ENCODE measurements around the gene PTGFRN. TPM values are rescaled to one million over a fixed set of nuclear protein-coding genes. Genes with fewer than 3 reads are reported as not detected.

Gene PTGFRN
- total RNA-seq, 1 donor from 2014 or later, result 75.8 TPM

DNA sequence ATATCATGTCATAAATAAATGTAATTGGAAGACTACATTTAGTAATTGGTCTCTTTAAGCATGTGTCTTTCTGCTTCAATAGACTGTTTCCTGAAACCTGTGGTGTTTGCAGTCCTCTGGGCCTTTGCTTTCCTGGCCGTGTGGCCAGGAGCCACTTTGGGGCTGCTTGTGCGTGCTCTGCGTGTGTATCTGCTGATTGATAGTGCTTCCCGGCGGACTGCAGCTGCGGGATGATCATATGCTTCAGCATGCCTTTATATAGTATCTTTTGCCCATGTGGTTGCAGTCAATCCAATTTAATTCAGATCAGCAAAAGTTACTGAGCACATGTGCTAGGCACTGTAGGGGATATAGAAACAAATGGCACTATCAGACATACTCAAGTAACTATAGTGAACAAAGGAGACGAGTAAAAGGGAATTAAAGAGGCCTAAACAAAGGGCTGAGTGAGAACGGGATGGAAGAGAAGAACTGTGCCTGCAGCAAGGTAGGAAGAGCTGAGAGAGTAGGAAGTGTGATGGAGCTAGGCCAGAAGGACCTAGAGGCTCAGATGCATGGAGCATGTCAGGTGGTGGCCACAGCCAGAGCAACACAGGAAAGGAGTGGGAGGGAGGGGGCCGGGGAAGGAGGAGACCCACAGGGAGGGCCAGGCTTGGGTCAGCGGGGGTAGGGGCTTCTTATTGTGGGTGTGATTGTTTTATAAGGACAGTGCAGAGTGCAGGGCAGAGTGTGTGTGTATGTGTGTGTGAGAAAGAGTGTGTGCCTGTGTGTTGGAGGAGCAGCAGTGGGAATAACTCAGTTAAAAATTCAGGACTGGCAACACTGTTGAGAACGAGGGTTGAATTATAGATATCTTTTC lies 123.2 kb downstream of the PTGFRN start:
- DNase-seq (ENCODE audit: low spot score), result no peak

GRCh38 chr1:117033772-117034171 lies 124.1 kb downstream of the PTGFRN start:
- DNase-seq (ENCODE audit: low spot score), result no peak

GRCh38 chr1:117034791-117035290 lies 125.1 kb downstream of the PTGFRN start:
- no peak for DNase-seq (ENCODE audit: low spot score)

- no peak for DNase-seq (ENCODE audit: low spot score)
Measured at GRCh38 chr1:117036018-117036461, 126.3 kb downstream of the PTGFRN start.

GRCh38 chr1:117037802-117038201 lies 128.1 kb downstream of the PTGFRN start:
- no peak for DNase-seq (ENCODE audit: low spot score)

GRCh38 chr1:117038236-117038635 lies 128.5 kb downstream of the PTGFRN start:
- no peak for DNase-seq (ENCODE audit: low spot score)

Other genes with a start within 250 kb of the PTGFRN start
- gene IGSF3, start 242.2 kb upstream of the PTGFRN start, total RNA-seq (ENCODE audit: insufficient read depth, low replicate concordance), result 32.5 TPM
- gene CD2, start 155.5 kb upstream of the PTGFRN start, total RNA-seq (ENCODE audit: insufficient read depth, low replicate concordance), result not detected
- 0.48 TPM for gene CD101, start 91.8 kb downstream of the PTGFRN start, total RNA-seq (ENCODE audit: insufficient read depth, low replicate concordance)
- gene TTF2, start 150.4 kb downstream of the PTGFRN start, total RNA-seq (ENCODE audit: insufficient read depth, low replicate concordance), result 16.1 TPM
- 12.0 TPM for gene TRIM45, start 211.8 kb downstream of the PTGFRN start, total RNA-seq (ENCODE audit: insufficient read depth, low replicate concordance)